HG02840 (cell line): ENCODE data around the gene UBQLN1.
"Not testable (repeated sequence)": the region's sequence is repeated elsewhere in the genome, so short reads cannot be mapped to it uniquely, and the experiment has no call there.

Experiments
- ATAC-seq: cut with Tn5 transposase; IDR thresholded peaks from one replicate; pipeline ENCODE4 v1.9.1; 2021; ENCODE audit warnings: mild to moderate bottlenecking, moderate library complexity, moderate number of reproducible peaks; ENCODE audit not compliant: unreplicated experiment, low FRiP score

UBQLN1 gene

DNA sequence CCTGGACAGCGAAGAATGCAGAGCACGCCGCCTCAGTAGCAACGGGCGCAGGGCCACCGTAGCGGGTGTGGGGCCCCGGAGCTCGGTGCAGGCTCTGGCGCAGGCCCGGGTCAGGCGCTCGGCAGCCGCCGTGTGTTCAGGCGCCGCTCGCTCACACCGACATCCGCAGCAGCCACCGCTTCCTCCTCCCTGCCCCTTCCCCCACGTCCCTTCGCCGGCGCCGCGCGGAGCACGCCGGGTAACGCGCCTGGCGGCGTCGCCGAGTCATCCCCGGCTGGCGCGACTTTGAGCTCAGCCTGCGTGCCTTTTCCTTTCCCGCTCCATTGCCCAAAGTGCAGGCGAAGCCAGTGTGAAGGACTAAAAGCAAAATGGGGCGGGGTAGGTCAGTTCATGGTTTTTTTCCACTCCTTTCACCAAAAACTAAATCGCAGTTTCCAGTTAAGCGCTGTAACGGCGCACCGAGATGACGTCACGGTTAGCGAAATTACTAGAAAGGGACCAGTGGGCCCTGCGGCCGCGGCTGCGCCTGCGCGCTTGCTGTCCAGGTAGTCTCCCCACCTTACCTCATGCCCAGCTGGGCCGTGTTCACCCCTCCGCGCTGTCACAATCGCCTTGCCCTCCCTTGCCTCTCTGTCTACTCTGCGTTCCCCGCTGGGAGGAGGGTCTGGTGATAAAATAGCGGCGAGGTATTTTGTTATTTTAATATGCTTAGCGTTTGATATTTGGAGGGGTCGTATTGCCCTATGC is at the start of gene UBQLN1:
TSS of gene UBQLN1 (minus strand) at position 191 of the 747 bp plus-strand sequence. CDS start 279 bp downstream, outside the sequence.
- peak; percentile 80 for ATAC-seq

DNA sequence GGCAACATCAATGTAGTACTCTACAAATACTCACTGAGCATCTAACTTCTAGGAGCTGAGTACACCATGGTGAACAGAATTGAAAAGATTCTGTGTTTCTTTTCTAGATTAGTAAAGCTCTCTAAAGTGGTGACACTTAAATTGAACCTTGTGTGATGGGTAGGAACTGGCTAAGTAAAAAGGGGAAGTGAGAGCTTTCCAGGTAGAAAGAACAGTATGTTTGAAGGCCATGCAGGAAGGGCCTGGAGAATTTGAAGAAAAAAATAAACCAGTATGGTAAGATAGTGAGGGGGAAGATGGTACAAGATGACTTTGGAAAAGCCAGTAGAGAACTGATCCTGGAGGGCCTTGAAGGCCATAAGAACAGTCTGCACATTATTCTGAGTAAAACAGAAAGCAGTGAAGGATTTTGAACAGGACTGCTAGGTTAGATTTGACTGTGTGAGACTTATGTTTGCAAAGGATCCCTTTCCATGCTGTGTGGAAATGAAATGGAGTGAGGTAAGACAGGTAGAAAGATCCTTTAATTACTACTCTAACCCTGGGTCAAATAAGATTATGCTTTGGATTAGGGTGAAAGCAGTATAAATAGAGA is 46.7 kb upstream of the UBQLN1 start:
- ATAC-seq, result peak; percentile 60

- no peak for ATAC-seq
Measured at GRCh38 chr9:83749706-83750105, 41.9 kb upstream of the UBQLN1 start.

GRCh38 chr9:83744206-83744605 is 36.4 kb upstream of the UBQLN1 start:
- ATAC-seq, result no peak

- ATAC-seq, result no peak
Measured at GRCh38 chr9:83733739-83734138, 26.0 kb upstream of the UBQLN1 start.

DNA sequence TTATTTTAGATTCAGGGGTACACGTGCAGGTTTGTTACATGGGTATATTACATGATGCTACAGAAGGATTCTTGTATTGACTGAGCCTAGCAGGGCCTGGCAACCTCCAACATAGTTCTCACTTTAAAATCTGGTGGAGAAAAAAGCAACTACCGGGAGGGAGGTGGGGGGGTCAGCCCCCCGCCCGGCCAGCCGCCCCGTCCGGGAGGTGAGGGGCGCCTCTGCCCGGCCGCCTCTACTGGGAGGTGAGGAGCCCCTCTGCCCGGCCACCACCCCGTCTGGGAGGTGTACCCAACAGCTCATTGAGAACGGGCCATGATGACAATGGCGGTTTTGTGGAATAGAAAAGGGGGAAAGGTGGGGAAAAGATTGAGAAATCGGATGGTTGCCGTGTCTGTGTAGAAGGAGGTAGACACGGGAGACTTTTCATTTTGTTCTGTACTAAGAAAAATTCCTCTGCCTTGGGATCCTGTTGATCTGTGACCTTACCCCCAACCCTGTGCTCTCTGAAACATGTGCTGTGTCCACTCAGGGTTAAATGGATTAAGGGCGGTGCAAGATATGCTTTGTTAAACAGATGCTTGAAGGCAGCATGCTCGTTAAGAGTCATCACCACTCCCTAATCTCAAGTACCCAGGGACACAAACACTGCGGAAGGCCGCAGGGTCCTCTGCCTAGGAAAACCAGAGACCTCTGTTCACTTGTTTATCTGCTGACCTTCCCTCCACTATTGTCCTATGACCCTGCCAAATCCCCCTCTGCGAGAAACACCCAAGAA is 21.0 kb upstream of the UBQLN1 start:
- ATAC-seq, result not testable (repeated sequence)

GRCh38 chr9:83724436-83724835 is 16.7 kb upstream of the UBQLN1 start:
- no peak for ATAC-seq

DNA sequence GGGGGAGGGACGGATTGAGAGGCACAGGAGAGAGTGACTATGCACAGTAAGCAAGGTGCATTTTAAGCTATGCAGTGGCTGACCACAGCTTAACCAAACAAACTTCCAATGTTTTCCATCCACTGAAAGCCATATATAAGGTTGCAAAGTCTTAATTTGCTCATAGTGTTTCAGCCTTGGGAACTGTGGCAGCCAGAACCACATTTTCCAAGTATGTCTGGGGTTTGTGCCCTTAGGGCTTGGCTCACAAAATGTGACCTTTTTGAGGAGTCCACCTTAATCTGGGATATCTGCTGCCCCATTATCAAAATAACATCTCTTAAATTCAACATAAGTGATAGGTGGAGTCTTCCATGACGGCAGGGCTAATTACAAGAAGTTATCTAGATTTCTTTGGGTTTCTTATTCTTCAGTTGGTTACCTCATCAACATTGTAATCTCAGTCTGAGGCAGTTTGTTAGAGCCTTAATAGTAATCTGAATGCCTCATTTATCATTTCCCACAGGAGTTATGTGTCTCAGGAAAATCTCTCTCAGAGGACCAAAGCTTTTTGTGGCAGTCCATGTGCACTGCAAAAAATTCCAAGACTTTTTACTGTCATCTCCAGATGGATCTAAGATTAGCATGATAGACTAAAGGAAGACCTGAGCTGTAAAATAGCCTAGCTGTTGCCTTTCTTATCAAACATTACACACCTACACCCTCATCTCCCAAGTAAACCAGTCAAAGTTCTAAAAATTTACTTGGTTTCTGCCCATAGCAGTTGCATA is 15.2 kb upstream of the UBQLN1 start:
- no peak for ATAC-seq

- no peak for ATAC-seq
Measured at GRCh38 chr9:83721509-83721908, 13.8 kb upstream of the UBQLN1 start.

GRCh38 chr9:83715794-83716193 is 8.0 kb upstream of the UBQLN1 start:
- no peak for ATAC-seq

- ATAC-seq, result no peak
Measured at GRCh38 chr9:83715221-83715620, 7.5 kb upstream of the UBQLN1 start.

- ATAC-seq, result no peak
Measured at GRCh38 chr9:83714329-83714728, 6.6 kb upstream of the UBQLN1 start.

DNA sequence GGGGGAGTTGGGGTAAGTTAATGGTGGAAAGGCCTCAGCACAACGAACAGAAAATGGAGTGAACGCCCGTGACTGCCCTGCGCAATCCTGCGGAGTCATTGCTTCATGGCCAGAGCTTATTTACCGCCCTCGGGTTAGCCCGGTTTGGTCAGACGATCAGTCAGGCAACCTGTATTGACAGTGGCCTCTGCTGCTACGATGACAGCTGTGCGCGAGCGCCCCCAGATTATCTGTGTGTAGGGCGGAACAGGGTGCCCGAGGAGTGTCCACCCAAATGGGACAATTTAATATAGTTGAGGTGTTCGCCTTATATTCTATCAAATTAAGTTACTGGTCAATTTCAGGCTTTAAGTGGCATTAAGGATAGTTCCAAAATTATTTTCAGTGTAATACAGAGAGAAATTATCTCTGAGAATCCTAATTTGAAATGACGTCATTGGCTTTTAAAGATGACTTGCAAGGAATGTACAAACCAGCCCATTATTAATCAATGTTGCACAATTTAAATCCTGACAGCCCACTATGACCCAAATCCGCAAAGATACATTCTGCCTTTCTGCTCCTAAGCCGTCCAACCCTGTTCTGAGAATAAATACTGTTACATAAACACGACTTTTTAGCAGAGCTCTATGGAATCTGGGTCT is 879 bp upstream of the UBQLN1 start:
- peak; percentile 48 for ATAC-seq

DNA sequence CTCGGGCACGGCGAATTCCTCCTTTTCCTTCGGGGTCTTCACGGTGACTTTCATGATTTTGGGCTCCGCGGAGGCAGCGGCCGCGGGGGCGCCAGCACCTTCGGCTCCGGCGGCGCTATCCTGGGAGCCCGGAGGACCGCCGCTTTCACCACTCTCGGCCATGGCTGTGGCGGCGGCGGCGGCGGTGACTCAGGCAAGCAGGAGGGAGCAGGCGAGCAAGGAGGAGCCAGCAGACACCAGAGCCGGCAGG is 315 bp downstream of the UBQLN1 start:
- peak; percentile 52 for ATAC-seq

DNA sequence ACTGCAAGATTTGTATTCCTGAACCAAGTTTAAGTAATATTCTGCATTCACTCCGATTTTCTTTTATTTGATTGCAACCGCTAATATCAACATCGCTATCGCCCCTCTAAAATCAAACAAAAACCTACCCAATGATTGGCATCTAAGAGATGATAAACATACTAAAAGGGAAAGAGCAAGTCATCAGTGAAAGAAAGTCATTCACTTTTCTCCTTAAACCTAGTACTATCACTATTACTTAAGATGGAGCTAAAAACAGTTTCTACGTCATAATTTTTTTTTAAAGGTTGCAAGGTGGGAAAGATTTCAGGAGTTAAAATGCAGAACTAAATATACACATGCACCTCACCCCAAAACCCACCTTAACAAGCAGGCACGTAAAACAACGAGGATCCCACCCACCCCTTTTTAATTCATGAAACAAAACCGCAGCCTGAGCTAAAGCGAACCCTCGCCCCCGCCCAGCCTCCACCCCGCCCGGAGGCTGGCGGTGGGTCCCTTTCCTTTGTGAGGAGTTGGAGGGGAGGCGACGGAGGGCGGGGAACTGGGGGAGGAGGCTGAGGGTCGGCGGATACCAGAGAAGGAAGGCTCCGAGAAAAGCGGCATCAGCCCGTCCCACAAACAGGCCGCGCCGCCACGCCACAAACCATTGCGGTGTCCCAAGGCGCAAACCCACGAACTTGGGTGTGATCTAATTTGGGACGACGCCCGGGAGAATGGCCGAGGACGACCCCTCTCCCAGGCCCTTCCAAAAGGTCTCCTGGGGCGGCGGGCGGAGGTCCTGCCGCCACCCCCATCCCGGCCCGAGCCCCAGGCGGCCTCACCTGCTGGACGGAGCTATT is 861 bp downstream of the UBQLN1 start:
- ATAC-seq, result peak; percentile 23

GRCh38 chr9:83705219-83705651 is 2.5 kb downstream of the UBQLN1 start:
- ATAC-seq, result not testable (repeated sequence)

- no peak for ATAC-seq
Measured at GRCh38 chr9:83701769-83702168, 6.0 kb downstream of the UBQLN1 start.

DNA sequence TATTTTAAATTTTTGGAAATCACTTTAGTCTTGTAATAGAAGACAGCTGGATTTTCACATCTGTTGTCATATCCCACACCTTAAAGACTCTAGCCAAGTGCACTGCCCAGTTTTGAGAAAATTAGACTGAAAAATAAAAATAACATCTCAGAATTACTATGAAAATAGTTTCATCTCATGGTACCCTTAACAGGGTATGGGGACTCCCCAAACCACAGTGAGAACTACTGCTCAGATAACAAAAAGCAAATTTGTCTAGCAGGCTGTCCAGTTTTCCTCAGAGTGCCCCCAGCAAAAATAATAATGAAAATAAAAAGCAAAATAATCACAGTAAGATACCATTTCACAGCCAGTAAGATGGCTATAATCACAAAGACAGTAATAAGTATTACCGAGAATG is 6.5 kb downstream of the UBQLN1 start:
- ATAC-seq, result no peak

DNA sequence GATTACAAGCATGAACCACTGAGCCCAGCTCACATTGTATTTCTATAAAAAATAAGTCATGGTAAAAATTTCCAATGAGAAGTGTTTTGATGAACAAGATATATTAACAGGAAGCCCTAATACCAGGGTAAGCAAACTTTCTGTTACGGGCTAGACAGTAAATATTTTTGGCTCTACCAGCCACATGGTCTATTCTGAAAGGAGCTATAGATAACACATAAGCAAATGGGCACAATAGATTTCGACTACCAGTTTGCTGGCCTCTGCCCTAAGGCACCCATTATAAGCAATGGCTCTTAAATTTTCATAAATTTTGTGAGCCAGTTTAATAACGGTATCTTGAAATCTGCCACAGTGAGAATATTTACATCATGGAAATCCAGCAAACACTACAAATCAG is 8.1 kb downstream of the UBQLN1 start:
- peak; percentile 44 for ATAC-seq
